ENCODE measurements around the gene MYO18A.

Gene MYO18A

GRCh38 chr17:29150161-29150560 is 30.0 kb downstream of the MYO18A start:
- TF ChIP-seq FOXP2 (optimal IDR thresholded peaks at IDR 0.05; ENCODE audit: borderline replicate concordance, extremely low read depth, extremely low read length, insufficient read depth) = no peak
- no peak for TF ChIP-seq POLR2AphosphoS5 (IDR thresholded peaks at IDR 0.05; ENCODE audit: low read depth, low read length)
- TF ChIP-seq, protein P1, sequence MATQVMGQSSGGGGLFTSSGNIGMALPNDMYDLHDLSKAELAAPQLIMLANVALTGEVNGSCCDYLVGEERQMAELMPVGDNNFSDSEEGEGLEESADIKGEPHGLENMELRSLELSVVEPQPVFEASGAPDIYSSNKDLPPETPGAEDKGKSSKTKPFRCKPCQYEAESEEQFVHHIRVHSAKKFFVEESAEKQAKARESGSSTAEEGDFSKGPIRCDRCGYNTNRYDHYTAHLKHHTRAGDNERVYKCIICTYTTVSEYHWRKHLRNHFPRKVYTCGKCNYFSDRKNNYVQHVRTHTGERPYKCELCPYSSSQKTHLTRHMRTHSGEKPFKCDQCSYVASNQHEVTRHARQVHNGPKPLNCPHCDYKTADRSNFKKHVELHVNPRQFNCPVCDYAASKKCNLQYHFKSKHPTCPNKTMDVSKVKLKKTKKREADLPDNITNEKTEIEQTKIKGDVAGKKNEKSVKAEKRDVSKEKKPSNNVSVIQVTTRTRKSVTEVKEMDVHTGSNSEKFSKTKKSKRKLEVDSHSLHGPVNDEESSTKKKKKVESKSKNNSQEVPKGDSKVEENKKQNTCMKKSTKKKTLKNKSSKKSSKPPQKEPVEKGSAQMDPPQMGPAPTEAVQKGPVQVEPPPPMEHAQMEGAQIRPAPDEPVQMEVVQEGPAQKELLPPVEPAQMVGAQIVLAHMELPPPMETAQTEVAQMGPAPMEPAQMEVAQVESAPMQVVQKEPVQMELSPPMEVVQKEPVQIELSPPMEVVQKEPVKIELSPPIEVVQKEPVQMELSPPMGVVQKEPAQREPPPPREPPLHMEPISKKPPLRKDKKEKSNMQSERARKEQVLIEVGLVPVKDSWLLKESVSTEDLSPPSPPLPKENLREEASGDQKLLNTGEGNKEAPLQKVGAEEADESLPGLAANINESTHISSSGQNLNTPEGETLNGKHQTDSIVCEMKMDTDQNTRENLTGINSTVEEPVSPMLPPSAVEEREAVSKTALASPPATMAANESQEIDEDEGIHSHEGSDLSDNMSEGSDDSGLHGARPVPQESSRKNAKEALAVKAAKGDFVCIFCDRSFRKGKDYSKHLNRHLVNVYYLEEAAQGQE (IDR thresholded peaks at IDR 0.05; ENCODE audit: insufficient read depth in 1 of 2, low read depth in 2 of 2, low read length in 2 of 2) = no peak
- TF ChIP-seq TAF1 (IDR thresholded peaks at IDR 0.05; ENCODE audit: borderline replicate concordance, insufficient read depth, low read length) = no peak
- no peak for TF ChIP-seq SIN3A (IDR thresholded peaks at IDR 0.05; ENCODE audit: borderline replicate concordance, insufficient read depth, low read length)

DNA sequence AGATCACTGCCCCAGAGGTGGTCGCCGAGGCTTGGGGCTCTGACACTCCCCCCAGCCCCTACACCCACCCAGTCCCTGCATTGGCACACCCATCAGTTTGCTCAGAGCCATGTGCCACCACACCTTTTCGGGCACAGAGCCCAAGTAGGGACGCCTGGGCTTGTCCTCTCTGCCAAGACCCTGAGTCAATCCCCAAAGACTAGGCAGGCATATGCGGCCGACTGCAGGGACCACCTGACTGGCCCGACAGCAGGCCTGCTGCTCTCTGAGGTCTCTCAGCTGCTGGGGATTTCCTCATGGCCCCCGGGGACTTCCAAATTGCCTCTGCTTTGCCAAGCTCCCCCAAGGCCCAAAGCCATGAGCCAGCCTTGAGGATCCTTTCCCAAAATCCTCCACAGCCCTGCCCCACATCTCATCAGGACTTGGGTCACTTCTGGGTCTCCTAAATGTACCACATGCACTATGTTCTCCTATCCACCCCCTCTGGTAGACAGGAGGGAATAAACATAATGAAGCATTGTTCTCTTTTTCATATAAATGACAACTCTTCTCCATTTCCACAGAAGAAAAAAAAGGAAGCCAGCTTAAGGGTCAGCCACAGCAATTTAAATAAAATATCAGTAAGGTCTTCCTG is 30.6 kb downstream of the MYO18A start:
- TF ChIP-seq POLR2AphosphoS5 (IDR thresholded peaks at IDR 0.05; ENCODE audit: low read depth, low read length) (no peak), FOXP2 (optimal IDR thresholded peaks at IDR 0.05; ENCODE audit: borderline replicate concordance, extremely low read depth, extremely low read length, insufficient read depth) (no peak), SIN3A (IDR thresholded peaks at IDR 0.05; ENCODE audit: borderline replicate concordance, insufficient read depth, low read length) (no peak), TAF1 (IDR thresholded peaks at IDR 0.05; ENCODE audit: borderline replicate concordance, insufficient read depth, low read length) (no peak)
- TF ChIP-seq, protein P1 (IDR thresholded peaks at IDR 0.05; ENCODE audit: insufficient read depth in 1 of 2, low read depth in 2 of 2, low read length in 2 of 2) = no peak

DNA sequence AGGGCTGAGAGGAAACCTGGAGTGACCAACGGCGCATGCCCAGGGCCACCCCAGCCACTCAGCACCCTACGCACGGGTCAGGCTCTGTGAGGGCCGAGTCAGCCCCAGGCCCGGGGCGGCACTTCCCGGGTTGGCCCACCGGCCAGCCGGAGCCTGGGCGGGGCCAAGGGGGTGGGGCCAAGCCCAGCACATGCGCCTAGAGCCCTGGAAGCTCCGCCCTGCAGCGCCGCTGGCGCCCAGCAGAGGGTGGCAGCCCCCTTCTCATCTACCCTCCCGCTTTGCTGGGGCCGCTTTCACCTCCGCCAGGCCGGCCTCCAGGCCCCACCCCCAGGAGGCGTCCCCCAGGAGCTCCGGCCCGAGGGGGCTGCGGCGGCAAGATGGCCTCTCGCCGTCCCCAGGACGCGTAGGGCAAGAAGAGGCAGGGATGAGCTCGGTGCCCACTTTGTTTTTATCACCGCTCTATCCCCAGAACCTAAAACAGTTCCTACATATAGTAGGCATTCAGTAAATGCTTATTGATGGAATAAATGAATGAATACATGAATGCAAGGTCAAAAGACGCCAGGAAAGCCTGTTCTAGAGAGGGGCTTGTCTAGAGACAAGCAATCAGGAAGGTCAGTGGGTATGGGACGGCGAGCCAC is 31.3 kb downstream of the MYO18A start:
- peak; percentile 69 for TF ChIP-seq FOXP2 (optimal IDR thresholded peaks at IDR 0.05; ENCODE audit: borderline replicate concordance, extremely low read depth, extremely low read length, insufficient read depth)
- no peak for TF ChIP-seq TAF1 (IDR thresholded peaks at IDR 0.05; ENCODE audit: borderline replicate concordance, insufficient read depth, low read length)
- peak; percentile 46; the same call in 1 of the 2 replicates for TF ChIP-seq POLR2AphosphoS5 (IDR thresholded peaks at IDR 0.05; ENCODE audit: low read depth, low read length)

- TF ChIP-seq TAF1 (IDR thresholded peaks at IDR 0.05; ENCODE audit: borderline replicate concordance, insufficient read depth, low read length) = no peak
- TF ChIP-seq, protein P1 (IDR thresholded peaks at IDR 0.05; ENCODE audit: insufficient read depth in 1 of 2, low read depth in 2 of 2, low read length in 2 of 2) = no peak
- no peak for TF ChIP-seq FOXP2 (optimal IDR thresholded peaks at IDR 0.05; ENCODE audit: borderline replicate concordance, extremely low read depth, extremely low read length, insufficient read depth)
- TF ChIP-seq POLR2AphosphoS5 (IDR thresholded peaks at IDR 0.05; ENCODE audit: low read depth, low read length) = no peak
- no peak for TF ChIP-seq SIN3A (IDR thresholded peaks at IDR 0.05; ENCODE audit: borderline replicate concordance, insufficient read depth, low read length)
Measured at GRCh38 chr17:29148257-29148789, 31.9 kb downstream of the MYO18A start.

- TF ChIP-seq SIN3A (IDR thresholded peaks at IDR 0.05; ENCODE audit: borderline replicate concordance, insufficient read depth, low read length) (no peak), POLR2AphosphoS5 (IDR thresholded peaks at IDR 0.05; ENCODE audit: low read depth, low read length) (no peak), TAF1 (IDR thresholded peaks at IDR 0.05; ENCODE audit: borderline replicate concordance, insufficient read depth, low read length) (no peak)
- TF ChIP-seq, protein P1 (IDR thresholded peaks at IDR 0.05; ENCODE audit: insufficient read depth in 1 of 2, low read depth in 2 of 2, low read length in 2 of 2) = no peak
Measured at GRCh38 chr17:29147682-29148081, 32.5 kb downstream of the MYO18A start.
